HepG2 (cell line): ENCODE results near the gene PHF21B. TPM values are rescaled to one million over a fixed set of nuclear protein-coding genes. Genes with fewer than 3 reads are reported as not detected.

ENCODE experiments used
- ATAC-seq: fragments of 200-7000 bp; cut with Tn5 transposase; 3 replicates; pipeline ENCODE4 v1.9.1; 2020; ENCODE audit warnings: mild to moderate bottlenecking, moderate library complexity
- BruUV-seq: library from RNA; stranded (reverse); fragments of 400-500 nt; replicated peaks from 2 replicates; lab custom pipeline; 2021; lab: Mats Ljungman, UMichigan
- CTCF ChIA-PET: fragments of 300-600 bp; formaldehyde crosslinking; extraction: SDS; loops from one replicate; lab custom pipeline; 2021; ENCODE audit warnings: low total read pairs, inconsistent platforms, low intra/inter-chr PET ratio; lab: Yijun Ruan, JAX
- POLR2A ChIA-PET: fragments of 350-600 bp; sonication (Branson Sonifier 250); formaldehyde crosslinking; loops from one replicate; lab custom pipeline; 2020; ENCODE audit warnings: antibody characterized with exemption, inconsistent platforms; lab: Yijun Ruan, JAX
- DNase-seq: peaks from one replicate; pipeline ENCODE4 v3.0.0-alpha.2; 2015; ENCODE audit warnings: low spot score
- FAIRE-seq: peaks from 3 replicates; lab custom pipeline; 2011; peaks lifted over from hg19 to GRCh38; lab: Jason Lieb, UNC
- H2AFZ ChIP-seq: one replicate; pipeline ENCODE4 v1.6.1; 2011; ENCODE audit warnings: low read length, inconsistent platforms
- H3K27ac ChIP-seq: fragments of 300-600 bp; 3 replicates; pipeline ENCODE4 v1.8.0; 2011; ENCODE audit warnings: mixed run types, mild to moderate bottlenecking, mixed read lengths, low read length, inconsistent platforms; ENCODE audit not compliant: insufficient read depth; ENCODE audit errors: extremely low read length
- H3K27me3 ChIP-seq, 2 experiments: fragments of 200-600 bp in 1 of 2; 2 replicates in 1 of 2; 3 replicates in 1 of 2; pipeline versions ENCODE4 v1.6.0 to v1.8.0; 2011; ENCODE audit warnings: low read length in 2 of 2, mild to moderate bottlenecking in 2 of 2, moderate library complexity in 2 of 2, inconsistent platforms in 1 of 2; ENCODE audit not compliant: insufficient read depth in 2 of 2, control insufficient read depth in 1 of 2
- H3K36me3 ChIP-seq, 2 experiments: fragments of 200-600 bp in 1 of 2; replicated peaks in 1 of 2; 2 replicates in 1 of 2; 3 replicates in 1 of 2; pipeline versions ENCODE4 v1.5.1 to v1.8.0; 2011; ENCODE audit warnings: low read length in 2 of 2, inconsistent platforms in 1 of 2; ENCODE audit not compliant: insufficient read depth in 2 of 2, control insufficient read depth in 1 of 2
- H3K4me1 ChIP-seq: 2 replicates; pipeline ENCODE4 v1.5.1; 2012; ENCODE audit warnings: low read length, inconsistent platforms; ENCODE audit not compliant: insufficient read depth
- H3K4me2 ChIP-seq: 2 replicates; pipeline ENCODE4 v1.6.0; 2011; ENCODE audit warnings: low read depth, low read length, inconsistent platforms
- H3K4me3 ChIP-seq, 3 experiments: fragments of 200-600 bp in 1 of 3; sonication (generic), shearing (Covaris generic) in 1 of 3; replicated peaks in 1 of 3; 2 replicates each; pipeline ENCODE4 v1.5.1; 2011 to 2016; ENCODE audit warnings: low read length in 3 of 3, inconsistent platforms in 2 of 3, low read depth in 2 of 3, mild to moderate bottlenecking in 2 of 3, control low read depth in 1 of 3, mixed read lengths in 1 of 3; ENCODE audit not compliant: insufficient read depth in 1 of 3
- H3K79me2 ChIP-seq: one replicate; pipeline ENCODE4 v1.6.1; 2011; ENCODE audit warnings: low read length, inconsistent platforms; ENCODE audit not compliant: insufficient read depth
- H3K9ac ChIP-seq: 2 replicates; pipeline ENCODE4 v1.6.0; 2011; ENCODE audit warnings: mild to moderate bottlenecking, low read depth, low read length, inconsistent platforms; ENCODE audit not compliant: insufficient read depth
- H3K9me3 ChIP-seq: 2 replicates; pipeline ENCODE4 v1.5.1; 2012; ENCODE audit warnings: mild to moderate bottlenecking, low read length
- H4K20me1 ChIP-seq: 2 replicates; pipeline ENCODE4 v1.6.0; 2011; ENCODE audit warnings: inconsistent platforms, mild to moderate bottlenecking, low read length, moderate library complexity; ENCODE audit not compliant: insufficient read depth
- GATAD1 ChIP-seq: IDR thresholded peaks from 2 replicates; pipeline ENCODE4 v1.6.1; 2016; ENCODE audit warnings: missing genetic modification reagents, missing compliant biosample characterization
- HNRNPH1 ChIP-seq: fragments of 200-400 bp; formaldehyde crosslinking; optimal IDR thresholded peaks from 2 replicates; pipeline ENCODE3; 2017; ENCODE audit warnings: mild to moderate bottlenecking, low read depth, low read length
- IKZF4 ChIP-seq: sonication (generic); formaldehyde crosslinking; IDR thresholded peaks from 2 replicates; pipeline ENCODE4 v1.5.1; 2020; ENCODE audit warnings: borderline replicate concordance, mild to moderate bottlenecking, low read depth, missing genetic modification reagents; ENCODE audit errors: not compliant biosample characterization
- SALL1 ChIP-seq: sonication (generic); formaldehyde crosslinking; IDR thresholded peaks from 2 replicates; pipeline ENCODE4 v1.8.0; 2022; ENCODE audit warnings: mild to moderate bottlenecking, missing genetic modification reagents
- SNAI1 ChIP-seq: sonication (generic); formaldehyde crosslinking; IDR thresholded peaks from 2 replicates; pipeline ENCODE4 v1.5.0; 2020; ENCODE audit warnings: mild to moderate bottlenecking, missing genetic modification reagents, borderline replicate concordance
- TOPORS ChIP-seq: sonication (generic); formaldehyde crosslinking; IDR thresholded peaks from 2 replicates; pipeline ENCODE4 v1.8.0; 2023; ENCODE audit warnings: mild to moderate bottlenecking, missing genetic modification reagents
- WGBS: methylation state at CpG from one replicate; pipeline ENCODE4 v1.1.6; 2017; ENCODE audit warnings: low lambda C conversion rate; 5-methylcytosine and 5-hydroxymethylcytosine counted together
- in situ Hi-C: cut with HindIII; loops from 2 replicates; pipeline ENCODE4 v1.10.0; 2017; ENCODE audit warnings: low pct_unique_long_range_greater_than_20kb; ENCODE audit not compliant: extremely low pct_ligation_motif_present
- intact Hi-C: fragments of 100-400 bp; cut with micrococcal nuclease; formaldehyde crosslinking; loops from one replicate; pipeline ENCODE4 v1.10.0; 2022; ENCODE audit not compliant: unreplicated experiment
- polyA plus RNA-seq, 8 experiments: library from polyadenylated mRNA; depleted of rRNA in 3 of 8; stranded (reverse) in 7 of 8; unstranded in 1 of 8; fragments of >200 nt; fragmentation: Illumina TruSeq in 4 of 8; extraction: Trizol in 4 of 8; gene quantifications; 2 replicates each; pipeline versions ENCODE4 v1.2.1 to v1.2.3, GENCODE V29; 2011 to 2016; ENCODE audit warnings: low read depth in 4 of 8, missing spikeins in 1 of 8, mixed read lengths in 1 of 8; ENCODE audit not compliant: insufficient read depth in 1 of 8
- total RNA-seq, 5 experiments: library from RNA; depleted of rRNA; stranded (reverse); fragments of >200 nt; fragmentation: Illumina TruSeq; extraction: Trizol; gene quantifications; 2 replicates each; pipeline ENCODE4 v1.2.3, GENCODE V29; 2016; ENCODE audit warnings: low read depth in 1 of 5
- TF ChIP-seq, protein P1 (sequence below), 2 experiments: sonication (generic) in 1 of 2; formaldehyde crosslinking in 1 of 2; IDR thresholded peaks; 2 replicates each; pipeline versions ENCODE4 v1.4.0 to v1.6.1; 2018 to 2020; ENCODE audit warnings: missing genetic modification reagents in 2 of 2, borderline replicate concordance in 1 of 2, low read depth in 1 of 2, mild to moderate bottlenecking in 1 of 2, missing biosample characterization in 1 of 2
- TF ChIP-seq, protein P2 (sequence below): sonication (generic); formaldehyde crosslinking; IDR thresholded peaks from 2 replicates; pipeline ENCODE4 v1.8.1; 2023; ENCODE audit warnings: mild to moderate bottlenecking, missing genetic modification reagents

PHF21B gene
- total and polyA plus RNA-seq, 2 of the 13 experiments (the other 11 are each of a cell fraction or from before 2014, with no cell fraction given): not detected

DNA sequence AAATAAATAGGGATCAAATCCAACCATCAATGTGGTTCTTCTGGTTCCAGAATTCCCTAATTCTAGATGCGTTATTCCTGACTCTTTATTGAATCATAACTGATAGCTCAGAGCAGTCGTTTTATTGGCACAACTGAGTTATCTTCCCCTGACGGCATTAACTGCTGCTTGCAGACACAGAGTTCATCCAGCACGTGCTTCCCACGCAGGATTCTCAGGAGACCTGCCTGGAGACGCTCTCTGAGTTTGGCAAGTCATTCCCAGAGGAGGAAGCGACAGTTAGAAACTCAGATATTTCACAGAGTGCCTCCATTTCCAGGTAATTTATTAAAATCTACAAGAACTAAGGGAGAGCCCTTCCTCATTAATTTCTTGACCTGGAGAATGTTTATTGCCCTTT lies 35.4 kb upstream of the PHF21B start:
- TF ChIP-seq GATAD1 (CRISPR knock-in tag) (no peak), IKZF4 (CRISPR knock-in tag) (no peak), SNAI1 (CRISPR knock-in tag) (no peak), SALL1 (no peak), HNRNPH1 (no peak), TOPORS (CRISPR knock-in tag) (no peak)
- TF ChIP-seq, protein P1, sequence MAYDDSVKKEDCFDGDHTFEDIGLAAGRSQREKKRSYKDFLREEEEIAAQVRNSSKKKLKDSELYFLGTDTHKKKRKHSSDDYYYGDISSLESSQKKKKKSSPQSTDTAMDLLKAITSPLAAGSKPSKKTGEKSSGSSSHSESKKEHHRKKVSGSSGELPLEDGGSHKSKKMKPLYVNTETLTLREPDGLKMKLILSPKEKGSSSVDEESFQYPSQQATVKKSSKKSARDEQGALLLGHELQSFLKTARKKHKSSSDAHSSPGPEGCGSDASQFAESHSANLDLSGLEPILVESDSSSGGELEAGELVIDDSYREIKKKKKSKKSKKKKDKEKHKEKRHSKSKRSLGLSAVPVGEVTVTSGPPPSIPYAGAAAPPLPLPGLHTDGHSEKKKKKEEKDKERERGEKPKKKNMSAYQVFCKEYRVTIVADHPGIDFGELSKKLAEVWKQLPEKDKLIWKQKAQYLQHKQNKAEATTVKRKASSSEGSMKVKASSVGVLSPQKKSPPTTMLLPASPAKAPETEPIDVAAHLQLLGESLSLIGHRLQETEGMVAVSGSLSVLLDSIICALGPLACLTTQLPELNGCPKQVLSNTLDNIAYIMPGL (CRISPR knock-in tag; IDR thresholded peaks at IDR 0.05; ENCODE audit: borderline replicate concordance in 1 of 2, low read depth in 1 of 2): no peak
- TF ChIP-seq, protein P2, sequence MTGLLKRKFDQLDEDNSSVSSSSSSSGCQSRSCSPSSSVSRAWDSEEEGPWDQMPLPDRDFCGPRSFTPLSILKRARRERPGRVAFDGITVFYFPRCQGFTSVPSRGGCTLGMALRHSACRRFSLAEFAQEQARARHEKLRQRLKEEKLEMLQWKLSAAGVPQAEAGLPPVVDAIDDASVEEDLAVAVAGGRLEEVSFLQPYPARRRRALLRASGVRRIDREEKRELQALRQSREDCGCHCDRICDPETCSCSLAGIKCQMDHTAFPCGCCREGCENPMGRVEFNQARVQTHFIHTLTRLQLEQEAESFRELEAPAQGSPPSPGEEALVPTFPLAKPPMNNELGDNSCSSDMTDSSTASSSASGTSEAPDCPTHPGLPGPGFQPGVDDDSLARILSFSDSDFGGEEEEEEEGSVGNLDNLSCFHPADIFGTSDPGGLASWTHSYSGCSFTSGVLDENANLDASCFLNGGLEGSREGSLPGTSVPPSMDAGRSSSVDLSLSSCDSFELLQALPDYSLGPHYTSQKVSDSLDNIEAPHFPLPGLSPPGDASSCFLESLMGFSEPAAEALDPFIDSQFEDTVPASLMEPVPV (CRISPR knock-in tag): no peak
- TF ChIP-seq, all 625 proteins: peak for 0
- in situ Hi-C loops (no loop called here), intact Hi-C loops (no loop called here)
- Histone ChIP-seq H3K9me3 (no peaks in the 10 kb centered on the region), H3K4me2 (no peak overlapping the region), H3K4me3 (no peak overlapping the region), H3K9ac (no peak overlapping the region), H3K79me2 (no peaks in the 10 kb centered on the region), H3K4me1 (no peaks in the 10 kb centered on the region), H3K36me3 (no peaks in the 10 kb centered on the region), H4K20me1 (no peaks in the 10 kb centered on the region), H3K27ac (no peak overlapping the region), H3K27me3 (peaks cover 3 to 54% of the 10 kb centered on the region in 2 experiments; a peak in 4 of 5 replicates), H2AFZ (no peak overlapping the region)
- 9% methylated on average over 7 of the region's 7 CpGs for WGBS
- DNase-seq: no peak
- no peak for FAIRE-seq
- ChIA-PET CTCF (no interaction called here), POLR2A (no interaction called here)
- no peak for ATAC-seq
- no TSS peak for BruUV-seq
